SU-DHL-6 (cell line): ENCODE results near the gene MYO15B.

Source experiments
- H2AFZ ChIP-seq: fragments of 200-600 bp; sonication (generic); 2 replicates; pipeline ENCODE4 v1.6.1; 2014; ENCODE audit warnings: low read depth, mild to moderate bottlenecking, moderate library complexity, mixed read lengths, antibody characterized with exemption, low read length; ENCODE audit not compliant: severe bottlenecking
- H3F3A ChIP-seq: fragments of 200-600 bp; shearing (Covaris generic); 2 replicates; pipeline ENCODE4 v1.6.0; 2016; ENCODE audit warnings: antibody characterized with exemption, mild to moderate bottlenecking; ENCODE audit not compliant: insufficient read depth
- H3K27ac ChIP-seq: fragments of 200-600 bp; sonication (generic); 2 replicates; pipeline ENCODE4 v1.5.1; 2016; ENCODE audit warnings: low read depth, mild to moderate bottlenecking, low read length, moderate library complexity, mixed read lengths
- H3K27me3 ChIP-seq: fragments of 200-600 bp; sonication (generic), shearing (Covaris generic); 2 replicates; pipeline ENCODE4 v1.6.0; 2014; ENCODE audit warnings: mild to moderate bottlenecking, low read length
- H3K36me3 ChIP-seq: fragments of 200-600 bp; sonication (generic); 2 replicates; pipeline ENCODE4 v1.6.1; 2014; ENCODE audit warnings: mild to moderate bottlenecking, low read length, mixed read lengths
- H3K4me2 ChIP-seq: fragments of 300-600, 200-600 bp; shearing (Covaris generic), sonication (generic); 2 replicates; pipeline ENCODE4 v1.6.0; 2014; ENCODE audit warnings: low read length, low read depth, mild to moderate bottlenecking; ENCODE audit not compliant: poor library complexity, severe bottlenecking
- H3K4me3 ChIP-seq: fragments of 200-600 bp; sonication (generic); 2 replicates; pipeline ENCODE4 v1.5.1; 2014; ENCODE audit warnings: antibody characterized with exemption, low read length, mild to moderate bottlenecking, mixed read lengths; ENCODE audit not compliant: insufficient read depth, poor library complexity, severe bottlenecking
- H3K79me2 ChIP-seq: fragments of 200-600 bp; sonication (generic); 2 replicates; pipeline ENCODE4 v1.6.1; 2014; ENCODE audit warnings: mild to moderate bottlenecking, low read length, moderate library complexity; ENCODE audit not compliant: insufficient read depth
- H3K9ac ChIP-seq: fragments of 200-600 bp; sonication (generic); 2 replicates; pipeline ENCODE4 v1.7.0; 2014; ENCODE audit warnings: mild to moderate bottlenecking, low read length
- H3K9me2 ChIP-seq: fragments of 200-600 bp; sonication (generic); replicated peaks from 2 replicates; pipeline ENCODE4 v1.6.1; 2014; ENCODE audit warnings: low read length; ENCODE audit not compliant: insufficient read depth
- H3K9me3 ChIP-seq: fragments of 200-600 bp; sonication (generic); 2 replicates; pipeline ENCODE4 v1.6.1; 2014; ENCODE audit warnings: low read length, mixed read lengths; ENCODE audit not compliant: insufficient read depth
- H4K20me1 ChIP-seq: fragments of 200-600 bp; sonication (generic); 2 replicates; pipeline ENCODE4 v1.6.1; 2014; ENCODE audit warnings: low read depth, mild to moderate bottlenecking, antibody characterized with exemption, low read length, moderate library complexity, mixed read lengths
- EZH2phosphoT487 ChIP-seq: fragments of 200-600 bp; sonication (generic), shearing (Covaris generic); conservative IDR thresholded peaks from 2 replicates; pipeline ENCODE4 v1.6.1; 2018; ENCODE audit warnings: mild to moderate bottlenecking, antibody characterized with exemption, low read length, moderate library complexity, mixed read lengths
- TF ChIP-seq, protein P1 (sequence below): fragments of 200-600 bp; sonication (generic); IDR thresholded peaks from one replicate; pipeline ENCODE4 v1.5.1; 2017; ENCODE audit warnings: antibody characterized with exemption, mild to moderate bottlenecking, low read length, moderate library complexity; ENCODE audit not compliant: insufficient read depth, poor library complexity, severe bottlenecking

MYO15B gene

DNA sequence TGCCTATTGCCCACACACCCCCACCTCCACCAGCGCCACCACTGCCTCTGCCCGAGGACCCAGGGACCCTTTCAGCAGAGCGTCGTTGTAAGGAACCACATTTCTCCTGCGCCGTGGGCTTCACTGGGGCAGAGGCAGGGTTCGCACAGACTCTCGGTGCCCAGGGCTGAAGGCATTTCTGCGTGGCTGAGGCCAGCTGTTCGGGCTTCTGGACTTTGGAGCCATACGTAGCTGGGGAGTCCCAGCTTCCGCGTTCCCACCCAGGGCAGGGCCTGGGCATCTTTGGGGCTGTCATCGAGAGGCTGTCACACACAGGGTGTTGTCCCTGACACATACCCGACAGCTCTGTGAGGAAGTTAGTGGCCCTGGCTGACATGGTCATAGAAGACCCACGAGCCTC lies 29.6 kb downstream of the MYO15B start:
- H3K4me2 ChIP-seq, result no peak overlapping the region
- H3K27me3 ChIP-seq, result no peaks in the 10 kb centered on the region
- no peaks in the 10 kb centered on the region for H3K79me2 ChIP-seq
- H3K27ac ChIP-seq, result no peak overlapping the region
- H2AFZ ChIP-seq, result no peak overlapping the region
- H3F3A ChIP-seq, result no peaks in the 10 kb centered on the region
- H3K9ac ChIP-seq, result no peak overlapping the region
- H3K4me3 ChIP-seq, result no peak overlapping the region
- H3K9me2 ChIP-seq, result no peaks in the 10 kb centered on the region
- no peaks in the 10 kb centered on the region for H3K36me3 ChIP-seq
- no peaks in the 10 kb centered on the region for H4K20me1 ChIP-seq
- no peaks in the 10 kb centered on the region for H3K9me3 ChIP-seq
- TF ChIP-seq, protein P1, sequence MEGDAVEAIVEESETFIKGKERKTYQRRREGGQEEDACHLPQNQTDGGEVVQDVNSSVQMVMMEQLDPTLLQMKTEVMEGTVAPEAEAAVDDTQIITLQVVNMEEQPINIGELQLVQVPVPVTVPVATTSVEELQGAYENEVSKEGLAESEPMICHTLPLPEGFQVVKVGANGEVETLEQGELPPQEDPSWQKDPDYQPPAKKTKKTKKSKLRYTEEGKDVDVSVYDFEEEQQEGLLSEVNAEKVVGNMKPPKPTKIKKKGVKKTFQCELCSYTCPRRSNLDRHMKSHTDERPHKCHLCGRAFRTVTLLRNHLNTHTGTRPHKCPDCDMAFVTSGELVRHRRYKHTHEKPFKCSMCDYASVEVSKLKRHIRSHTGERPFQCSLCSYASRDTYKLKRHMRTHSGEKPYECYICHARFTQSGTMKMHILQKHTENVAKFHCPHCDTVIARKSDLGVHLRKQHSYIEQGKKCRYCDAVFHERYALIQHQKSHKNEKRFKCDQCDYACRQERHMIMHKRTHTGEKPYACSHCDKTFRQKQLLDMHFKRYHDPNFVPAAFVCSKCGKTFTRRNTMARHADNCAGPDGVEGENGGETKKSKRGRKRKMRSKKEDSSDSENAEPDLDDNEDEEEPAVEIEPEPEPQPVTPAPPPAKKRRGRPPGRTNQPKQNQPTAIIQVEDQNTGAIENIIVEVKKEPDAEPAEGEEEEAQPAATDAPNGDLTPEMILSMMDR, result no peak
- no peak for TF ChIP-seq EZH2phosphoT487

DNA sequence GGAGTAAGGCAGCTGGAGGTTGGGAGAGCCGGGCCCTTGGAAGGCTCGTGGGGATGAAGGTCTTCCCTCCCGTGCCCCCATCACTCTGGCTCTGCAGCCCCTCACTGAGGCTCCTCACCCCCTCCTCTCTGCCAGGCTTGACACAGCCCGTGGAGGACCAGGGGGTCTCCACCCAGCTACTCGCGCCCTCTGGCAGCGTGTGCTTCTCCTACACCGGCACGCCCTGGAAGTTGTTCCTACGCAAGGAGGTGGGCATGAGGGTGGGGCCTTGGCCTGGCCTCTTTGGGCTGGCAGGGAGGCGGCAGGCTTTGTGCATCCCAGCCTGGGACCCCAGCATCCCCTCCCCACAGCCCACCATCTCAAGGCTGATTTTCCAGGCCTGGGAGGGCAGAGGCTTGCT lies 30.1 kb downstream of the MYO15B start:
- no peaks in the 10 kb centered on the region for H3K27me3 ChIP-seq
- TF ChIP-seq, protein P1, result no peak
- TF ChIP-seq EZH2phosphoT487, result no peak
- no peaks in the 10 kb centered on the region for H3K79me2 ChIP-seq
- H3K4me2 ChIP-seq, result no peak overlapping the region
- H3K9me2 ChIP-seq, result no peaks in the 10 kb centered on the region
- no peaks in the 10 kb centered on the region for H3K36me3 ChIP-seq
- H3K9ac ChIP-seq, result no peak overlapping the region
- H3K9me3 ChIP-seq, result no peaks in the 10 kb centered on the region
- H4K20me1 ChIP-seq, result no peaks in the 10 kb centered on the region
- H3K4me3 ChIP-seq, result no peak overlapping the region
- H3F3A ChIP-seq, result no peaks in the 10 kb centered on the region
- no peak overlapping the region for H3K27ac ChIP-seq
- H2AFZ ChIP-seq, result no peak overlapping the region

DNA sequence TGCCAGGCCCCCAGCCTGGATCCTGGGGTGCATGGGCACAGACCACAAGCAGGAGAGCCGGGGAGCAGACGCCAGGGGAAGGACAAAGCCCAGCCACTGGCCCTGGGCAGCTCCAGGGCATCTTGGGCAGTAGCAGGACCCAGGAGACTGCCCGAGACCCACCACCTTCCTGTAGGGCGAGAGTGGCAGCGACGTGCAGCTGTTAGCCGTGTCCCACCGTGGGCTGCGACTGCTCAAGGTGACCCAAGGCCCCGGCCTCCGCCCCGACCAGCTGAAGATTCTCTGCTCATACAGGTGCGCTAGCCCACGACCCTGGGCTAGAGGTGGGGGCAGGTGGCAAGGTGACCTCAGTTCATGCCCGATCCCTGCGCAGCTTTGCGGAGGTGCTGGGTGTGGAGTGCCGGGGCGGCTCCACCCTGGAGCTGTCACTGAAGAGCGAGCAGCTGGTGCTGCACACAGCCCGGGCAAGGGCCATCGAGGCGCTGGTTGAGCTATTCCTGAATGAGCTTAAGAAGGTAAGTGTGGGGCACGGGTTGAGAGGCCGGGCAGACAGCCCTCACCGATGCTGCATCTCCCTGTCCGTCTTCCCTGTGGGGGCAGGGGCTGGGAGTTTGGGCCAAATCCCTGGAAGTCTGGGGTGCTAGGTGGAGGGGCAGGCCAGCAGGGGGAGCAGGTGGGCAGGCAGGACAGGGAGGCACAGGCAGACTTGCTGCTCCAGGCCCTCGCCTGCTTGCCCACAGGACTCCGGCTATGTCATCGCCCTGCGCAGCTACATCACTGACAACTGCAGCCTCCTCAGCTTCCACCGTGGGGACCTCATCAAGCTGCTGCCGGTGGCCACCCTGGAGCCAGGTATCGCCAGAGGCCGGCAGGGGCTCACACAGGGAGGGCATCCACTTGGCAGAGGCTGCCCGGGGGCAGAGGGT lies 32.2 kb downstream of the MYO15B start:
- Histone ChIP-seq H3F3A (no peaks in the 10 kb centered on the region), H3K27me3 (no peaks in the 10 kb centered on the region), H3K79me2 (no peaks in the 10 kb centered on the region), H2AFZ (no peak overlapping the region), H3K4me2 (no peak overlapping the region), H3K36me3 (no peaks in the 10 kb centered on the region), H3K9ac (no peak overlapping the region), H3K9me2 (no peaks in the 10 kb centered on the region), H3K27ac (no peak overlapping the region), H4K20me1 (no peaks in the 10 kb centered on the region), H3K4me3 (no peak overlapping the region), H3K9me3 (no peaks in the 10 kb centered on the region)
- TF ChIP-seq, protein P1, result peak; percentile 48
- no peak for TF ChIP-seq EZH2phosphoT487
